Measurements from ENCODE around the gene FKRP. TPM values are rescaled to one million over a fixed set of nuclear protein-coding genes. Genes with fewer than 3 reads are reported as not detected.

Gene FKRP
- total and polyA plus RNA-seq, 2 of the 13 experiments (the other 11 are each of a cell fraction or from before 2014, with no cell fraction given): 7.3 to 9.8 TPM

- TF ChIP-seq ZNF280D (CRISPR knock-in tag; IDR thresholded peaks at IDR 0.05) (no peak), SP2 (CRISPR knock-in tag; IDR thresholded peaks at IDR 0.05) (no peak), AHR (CRISPR knock-in tag; IDR thresholded peaks at IDR 0.05) (no peak), DMAP1 (CRISPR knock-in tag; IDR thresholded peaks at IDR 0.05) (no peak), YY1 (IDR thresholded peaks at IDR 0.05; ENCODE audit: insufficient read depth, insufficient replicate concordance, low read depth, low read length) (no peak), ZSCAN20 (CRISPR knock-in tag; IDR thresholded peaks at IDR 0.05; ENCODE audit: borderline replicate concordance) (0 out of 2 replicates have a peak, but pooled peaks have one; percentile 37), ZNF367 (CRISPR knock-in tag; IDR thresholded peaks at IDR 0.05; ENCODE audit: borderline replicate concordance) (no peak), SMARCC2 (IDR thresholded peaks at IDR 0.05) (no peak), ZNF275 (CRISPR knock-in tag; IDR thresholded peaks at IDR 0.05; ENCODE audit: borderline replicate concordance) (no peak), ZNF280B (CRISPR knock-in tag; IDR thresholded peaks at IDR 0.05; ENCODE audit: borderline replicate concordance) (no peak), ATAD3A (CRISPR knock-in tag; IDR thresholded peaks at IDR 0.05) (no peak), THAP9 (CRISPR knock-in tag; IDR thresholded peaks at IDR 0.05; ENCODE audit: borderline replicate concordance) (no peak), RARG (CRISPR knock-in tag; IDR thresholded peaks at IDR 0.05; ENCODE audit: low read depth) (no peak), ZNF607 (CRISPR knock-in tag; IDR thresholded peaks at IDR 0.05; ENCODE audit: borderline replicate concordance) (peak; percentile 93), ZFP36L2 (CRISPR knock-in tag; IDR thresholded peaks at IDR 0.05) (no peak), GMEB1 (CRISPR knock-in tag; IDR thresholded peaks at IDR 0.05; ENCODE audit: borderline replicate concordance) (no peak), TEF (CRISPR knock-in tag; IDR thresholded peaks at IDR 0.05) (no peak), ATM (IDR thresholded peaks at IDR 0.05; ENCODE audit: borderline replicate concordance) (no peak)
Observed at GRCh38 chr19:46761418-46761831, 15.6 kb downstream of the FKRP start (continued).
